NB4 (cell line): ENCODE results near the gene IMMP2L.

ENCODE experiments used
- TF ChIP-seq, protein P1 (sequence below): IDR thresholded peaks from one replicate; pipeline ENCODE4 v1.5.1; 2012; ENCODE audit warnings: low read depth, low read length
- TF ChIP-seq, protein P2 (sequence below): IDR thresholded peaks from 2 replicates; pipeline ENCODE4 v1.6.1; 2011; ENCODE audit warnings: low read depth, low read length

DNA sequence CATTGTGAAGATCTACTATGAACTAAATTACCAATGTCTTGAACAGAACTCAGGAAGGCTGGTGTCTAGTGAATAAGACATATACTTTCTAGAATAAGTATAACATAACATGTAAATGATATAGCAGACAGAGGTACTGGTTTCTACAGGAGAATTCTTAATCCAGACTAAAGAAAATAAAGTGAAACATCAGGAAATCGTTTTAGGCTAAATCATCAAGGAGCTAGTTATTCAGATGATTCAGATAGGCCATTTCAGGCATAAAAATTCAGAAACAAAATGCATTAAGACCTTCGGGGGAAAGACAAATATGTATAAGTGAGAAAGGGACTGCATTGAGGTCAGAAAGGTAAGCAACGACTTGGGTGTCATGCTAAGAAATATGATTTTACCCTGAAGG lies 300.8 kb downstream of the IMMP2L start:
- TF ChIP-seq, protein P1, sequence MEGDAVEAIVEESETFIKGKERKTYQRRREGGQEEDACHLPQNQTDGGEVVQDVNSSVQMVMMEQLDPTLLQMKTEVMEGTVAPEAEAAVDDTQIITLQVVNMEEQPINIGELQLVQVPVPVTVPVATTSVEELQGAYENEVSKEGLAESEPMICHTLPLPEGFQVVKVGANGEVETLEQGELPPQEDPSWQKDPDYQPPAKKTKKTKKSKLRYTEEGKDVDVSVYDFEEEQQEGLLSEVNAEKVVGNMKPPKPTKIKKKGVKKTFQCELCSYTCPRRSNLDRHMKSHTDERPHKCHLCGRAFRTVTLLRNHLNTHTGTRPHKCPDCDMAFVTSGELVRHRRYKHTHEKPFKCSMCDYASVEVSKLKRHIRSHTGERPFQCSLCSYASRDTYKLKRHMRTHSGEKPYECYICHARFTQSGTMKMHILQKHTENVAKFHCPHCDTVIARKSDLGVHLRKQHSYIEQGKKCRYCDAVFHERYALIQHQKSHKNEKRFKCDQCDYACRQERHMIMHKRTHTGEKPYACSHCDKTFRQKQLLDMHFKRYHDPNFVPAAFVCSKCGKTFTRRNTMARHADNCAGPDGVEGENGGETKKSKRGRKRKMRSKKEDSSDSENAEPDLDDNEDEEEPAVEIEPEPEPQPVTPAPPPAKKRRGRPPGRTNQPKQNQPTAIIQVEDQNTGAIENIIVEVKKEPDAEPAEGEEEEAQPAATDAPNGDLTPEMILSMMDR, result no peak
- TF ChIP-seq, protein P2, sequence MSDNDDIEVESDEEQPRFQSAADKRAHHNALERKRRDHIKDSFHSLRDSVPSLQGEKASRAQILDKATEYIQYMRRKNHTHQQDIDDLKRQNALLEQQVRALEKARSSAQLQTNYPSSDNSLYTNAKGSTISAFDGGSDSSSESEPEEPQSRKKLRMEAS, result no peak
